AG20443 (cell line): ENCODE data around the gene FOXP2.

Experiments
- DNase-seq: peaks from one replicate; pipeline ENCODE4 v3.0.0; 2012; ENCODE audit warnings: low spot score, mixed read lengths

FOXP2 gene

DNA sequence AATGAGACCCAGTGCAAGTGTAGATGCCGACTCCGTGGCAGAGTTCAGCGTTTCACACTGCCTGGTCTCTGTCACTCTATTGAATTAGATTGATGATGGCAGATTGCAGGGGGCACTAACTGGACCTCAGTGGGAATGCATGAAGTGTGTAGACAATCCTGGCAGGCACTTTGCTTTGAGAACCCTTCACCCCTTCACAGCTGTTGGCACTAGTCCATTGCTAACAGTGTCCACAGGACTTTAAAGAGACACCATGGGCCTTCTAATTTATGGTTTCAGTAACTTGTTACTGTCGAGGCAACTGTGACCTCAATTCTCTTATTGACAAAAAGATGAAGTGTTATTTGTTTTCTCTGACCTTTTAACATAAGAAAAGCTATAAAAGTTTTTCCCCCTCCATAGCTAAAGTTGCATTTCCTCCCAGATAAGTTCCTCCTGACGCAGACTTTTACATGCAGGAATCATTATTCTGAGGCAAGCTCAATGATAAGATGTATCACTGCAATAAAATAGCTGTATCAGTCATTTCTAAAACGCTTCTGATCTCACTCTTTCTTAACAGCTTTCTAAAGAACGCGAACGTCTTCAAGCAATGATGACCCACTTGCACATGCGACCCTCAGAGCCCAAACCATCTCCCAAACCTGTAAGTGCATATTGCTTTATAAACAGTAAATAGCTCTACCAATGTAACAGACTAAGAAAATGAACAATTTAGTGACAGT, 238.9 kb downstream of the FOXP2 start:
- no peak for DNase-seq

GRCh38 chr7:114656466-114656865, 241.9 kb downstream of the FOXP2 start:
- no peak for DNase-seq

GRCh38 chr7:114657279-114657678, 242.7 kb downstream of the FOXP2 start:
- DNase-seq: no peak

DNA sequence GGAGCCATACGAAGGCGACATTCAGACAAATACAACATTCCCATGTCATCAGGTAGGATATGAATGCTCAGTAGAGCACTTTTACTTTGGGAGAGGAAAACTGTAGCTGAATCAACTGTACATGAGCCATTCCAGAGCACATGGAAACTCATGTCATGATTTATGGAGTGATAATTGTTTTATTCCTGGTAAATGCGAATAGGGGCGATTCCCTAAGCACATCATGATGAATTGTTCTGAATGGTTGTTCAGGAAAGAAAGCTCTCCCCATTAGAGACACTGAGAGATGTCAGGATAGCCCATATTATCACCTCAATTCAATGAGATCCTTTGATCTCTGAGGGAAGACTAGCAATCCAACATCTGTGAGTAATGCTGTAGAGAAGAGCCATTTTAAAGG, 243.6 kb downstream of the FOXP2 start:
- no peak for DNase-seq

DNA sequence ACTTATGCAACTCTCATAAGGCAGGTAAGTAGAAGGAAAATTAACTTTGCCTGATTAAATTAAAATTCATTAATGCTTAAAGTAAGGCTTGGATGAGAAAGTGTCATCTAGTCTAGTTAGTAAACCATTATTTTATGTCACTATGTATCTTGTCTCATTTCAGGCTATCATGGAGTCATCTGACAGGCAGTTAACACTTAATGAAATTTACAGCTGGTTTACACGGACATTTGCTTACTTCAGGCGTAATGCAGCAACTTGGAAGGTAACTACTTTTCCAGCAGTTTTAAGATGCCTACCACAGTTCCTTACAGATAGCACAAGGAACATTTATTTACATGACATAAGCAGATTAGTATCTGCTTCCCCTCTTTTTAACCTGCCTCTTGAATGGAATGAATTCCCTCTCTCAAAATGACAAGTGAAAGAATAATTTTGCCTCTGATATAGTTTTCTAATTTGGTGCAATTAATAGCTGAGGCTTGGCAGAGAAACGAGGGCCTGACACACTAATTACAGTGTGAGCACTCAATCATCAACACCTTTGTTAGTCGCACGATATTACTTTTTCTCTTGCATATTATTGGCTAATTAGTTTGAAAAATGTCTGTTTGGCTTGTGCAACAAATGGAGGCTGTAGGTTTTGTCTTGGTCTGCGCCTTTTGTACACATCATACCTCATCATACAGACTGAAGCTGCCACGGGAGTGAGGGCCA, 245.0 kb downstream of the FOXP2 start:
- no peak for DNase-seq

DNA sequence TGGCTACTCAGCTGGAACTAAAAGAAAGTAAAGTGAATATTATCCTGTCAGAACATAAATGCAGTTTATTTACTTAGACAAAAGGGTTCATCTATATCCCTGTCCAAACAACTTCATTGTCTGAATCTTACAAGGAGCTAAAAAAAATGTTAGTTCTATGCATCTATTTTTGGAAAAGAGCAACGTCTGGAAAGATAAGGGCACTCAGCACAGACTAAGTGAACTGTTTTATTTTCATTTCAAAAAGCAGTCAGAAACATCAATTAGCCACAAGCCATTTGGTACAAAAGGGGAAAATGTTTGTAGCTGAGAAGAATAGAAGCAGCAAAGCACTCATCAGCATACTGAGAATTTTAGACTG, 245.5 kb downstream of the FOXP2 start:
- no peak for DNase-seq

DNA sequence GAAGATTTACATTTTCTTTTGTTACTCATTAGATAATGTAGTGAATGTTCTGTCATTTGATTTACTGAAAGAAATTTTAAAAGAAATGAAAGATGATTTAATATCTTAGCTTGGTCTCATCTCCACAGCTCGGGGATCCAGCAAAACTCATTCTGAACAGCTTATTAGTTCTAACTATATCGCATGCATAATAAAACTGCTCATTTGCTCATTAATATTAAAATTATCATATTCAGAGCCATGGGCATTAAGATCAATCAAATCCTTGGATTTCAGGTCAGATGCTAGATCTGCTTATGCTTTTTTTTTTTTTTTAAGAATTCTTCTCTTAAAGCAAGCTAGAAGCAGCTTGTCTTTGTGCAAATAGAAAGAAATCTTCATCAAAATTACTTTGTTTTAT, 246.1 kb downstream of the FOXP2 start:
- DNase-seq: no peak

DNA sequence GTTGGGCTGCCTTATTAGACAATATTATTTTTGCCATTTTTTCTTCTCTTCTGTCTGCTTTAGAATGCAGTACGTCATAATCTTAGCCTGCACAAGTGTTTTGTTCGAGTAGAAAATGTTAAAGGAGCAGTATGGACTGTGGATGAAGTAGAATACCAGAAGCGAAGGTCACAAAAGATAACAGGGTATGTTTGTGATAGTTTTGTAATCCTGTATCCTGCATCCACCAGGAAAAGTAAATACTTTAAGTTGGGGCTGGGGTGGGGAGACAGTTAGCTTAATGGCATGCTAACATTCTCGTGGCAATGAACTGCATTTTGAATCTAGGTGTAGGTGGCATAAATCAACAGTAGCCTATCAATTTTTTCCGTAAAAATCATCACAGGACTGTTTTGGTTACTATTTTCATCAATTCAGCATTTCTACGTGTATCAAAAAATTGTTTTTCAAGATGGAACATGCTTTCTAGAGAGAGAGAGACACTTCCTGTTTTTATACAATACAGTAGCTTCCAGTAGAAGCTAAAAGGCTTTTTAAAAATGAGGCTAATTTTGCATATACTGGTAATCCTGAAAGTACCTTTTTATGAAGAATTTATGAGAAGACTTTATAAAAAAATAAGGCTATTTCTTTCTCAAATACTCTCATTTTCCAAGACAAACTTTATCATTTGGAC, 247.5 kb downstream of the FOXP2 start:
- no peak for DNase-seq

- peak; percentile 16 for DNase-seq
Measured at GRCh38 chr7:114663502-114663901, 248.9 kb downstream of the FOXP2 start.

DNA sequence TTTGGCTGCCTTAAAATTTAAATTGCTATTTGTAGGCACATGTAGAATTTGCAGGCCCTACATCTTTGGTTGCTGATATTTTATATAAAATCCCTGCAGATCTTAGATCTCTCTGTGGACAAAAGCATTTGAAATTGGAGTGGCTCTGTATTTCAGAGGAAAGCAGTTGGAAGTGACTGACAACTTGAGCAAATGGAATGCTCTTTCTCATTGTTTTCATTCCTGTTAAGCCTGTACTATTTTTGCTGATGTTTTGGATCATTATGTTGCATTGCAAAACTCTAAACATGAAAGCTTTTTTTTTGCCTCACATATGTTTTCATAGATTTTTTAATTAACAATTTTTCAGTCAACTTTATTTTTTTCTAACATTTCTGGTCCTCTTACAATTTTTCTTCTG, 256.1 kb downstream of the FOXP2 start:
- DNase-seq: no peak

DNA sequence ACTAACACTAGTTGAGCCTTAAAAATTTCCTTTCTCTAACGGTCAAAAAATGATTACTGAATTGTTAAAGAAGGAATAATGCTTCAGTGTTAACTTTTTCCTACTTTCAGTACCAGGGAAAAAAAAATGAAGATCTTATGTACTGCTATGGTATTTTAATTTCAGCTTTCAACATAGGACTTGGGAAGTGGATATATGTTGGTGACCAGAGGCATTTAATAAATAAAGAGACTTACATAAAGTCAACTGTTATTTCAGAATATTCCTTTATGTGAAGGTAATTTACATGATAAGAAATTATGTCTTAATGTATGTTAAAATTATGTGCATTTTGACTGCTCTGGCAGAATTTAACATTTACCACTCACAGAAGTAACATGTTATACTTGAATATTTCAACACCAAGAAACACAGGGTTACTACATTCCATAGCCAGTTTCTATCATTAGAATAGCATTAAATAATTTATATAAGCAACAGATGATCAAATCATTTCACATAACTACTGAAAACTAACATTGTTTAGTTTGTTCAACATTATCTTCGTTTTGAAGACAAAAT, 257.0 kb downstream of the FOXP2 start:
- DNase-seq: no peak

- no peak for DNase-seq
Measured at GRCh38 chr7:114678116-114678515, 263.5 kb downstream of the FOXP2 start.

- DNase-seq: no peak
Measured at GRCh38 chr7:114687238-114687637, 272.6 kb downstream of the FOXP2 start.

DNA sequence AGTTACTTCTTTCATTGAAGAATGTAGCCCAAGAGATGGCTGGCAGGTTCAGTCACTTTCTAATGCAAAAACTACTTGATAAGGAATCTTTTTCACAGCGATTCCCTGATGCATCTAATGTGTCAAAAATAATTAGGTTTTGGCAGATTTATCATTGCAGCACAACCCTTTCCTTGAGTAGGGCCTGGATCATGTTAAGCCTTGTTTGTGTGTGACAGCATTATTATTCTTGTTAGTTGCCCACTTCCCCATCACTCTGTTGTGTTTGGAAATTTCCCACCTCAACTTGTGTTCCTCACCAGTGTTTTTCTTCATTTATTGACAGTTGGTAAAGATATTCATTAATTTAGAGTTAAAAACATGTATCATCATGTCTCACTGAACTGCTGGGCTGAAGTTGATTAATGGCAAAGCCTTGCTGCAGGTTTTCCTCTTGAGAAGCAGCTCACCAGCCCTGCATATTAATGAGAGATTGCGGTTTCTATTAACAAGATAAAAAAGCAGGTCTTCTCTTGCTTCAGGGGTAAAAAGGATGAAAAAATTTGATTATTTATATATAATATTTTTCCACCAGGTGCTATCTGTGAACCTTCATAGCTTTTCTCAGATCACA, 273.9 kb downstream of the FOXP2 start:
- DNase-seq: no peak

- no peak for DNase-seq
Measured at GRCh38 chr7:114689406-114689805, 274.8 kb downstream of the FOXP2 start.

DNA sequence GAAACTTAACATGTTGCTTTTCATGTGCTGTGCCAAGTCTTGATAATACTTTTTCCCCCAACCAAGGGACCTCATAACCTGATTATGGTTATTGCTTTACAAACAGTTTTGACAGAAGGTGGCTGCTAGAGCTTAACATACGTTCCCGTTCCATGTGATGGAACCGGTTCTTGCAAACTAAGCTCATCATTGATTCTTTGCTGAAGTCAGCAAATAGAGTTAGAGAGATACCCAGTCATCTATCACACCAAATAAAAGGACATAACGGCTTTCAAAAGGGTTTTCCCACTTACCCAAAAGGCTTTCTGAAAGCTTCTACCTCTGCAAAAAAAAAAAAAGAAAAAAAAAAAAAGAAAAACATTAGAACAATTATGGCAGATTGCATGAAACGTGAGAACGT, 277.0 kb downstream of the FOXP2 start:
- DNase-seq: no peak

DNA sequence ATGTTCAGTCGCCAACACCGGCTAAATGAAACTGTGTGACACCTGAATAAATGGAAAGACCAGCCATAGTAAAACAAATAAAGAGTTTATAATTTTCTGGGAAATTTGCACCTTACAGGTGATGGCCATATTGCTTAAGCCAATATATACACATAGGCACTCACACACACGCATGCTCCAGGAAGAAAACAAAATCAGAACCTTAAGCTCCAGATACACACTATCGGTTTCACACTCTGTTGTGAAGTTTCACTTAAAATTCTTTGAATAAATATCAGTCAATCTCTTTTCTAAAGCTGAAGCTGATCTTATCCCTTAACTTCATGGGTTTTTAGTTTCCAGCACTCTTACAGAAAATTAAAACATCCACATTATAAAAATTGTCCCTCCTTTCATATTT, 280.6 kb downstream of the FOXP2 start:
- no peak for DNase-seq

- DNase-seq: no peak
Measured at GRCh38 chr7:114700247-114700928, 285.8 kb downstream of the FOXP2 start.

DNA sequence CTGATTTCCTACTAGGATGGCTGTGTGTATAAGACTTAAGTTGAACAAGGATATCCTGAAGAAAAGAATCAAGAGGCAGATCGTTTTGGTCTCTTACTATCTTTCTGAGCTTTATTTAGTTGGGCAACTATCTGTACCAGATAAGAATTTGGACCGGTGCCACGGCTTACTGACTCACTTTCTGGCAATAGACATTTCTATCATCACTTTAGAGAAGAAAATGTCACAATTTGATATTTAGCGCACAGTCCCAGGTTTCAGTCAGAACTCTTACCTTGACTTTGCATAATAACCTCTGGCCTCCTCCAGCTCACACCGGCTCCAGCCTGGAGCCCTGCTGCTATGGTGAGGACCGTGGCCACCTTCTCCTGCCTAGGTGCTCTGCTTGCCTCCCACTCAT, 289.1 kb downstream of the FOXP2 start:
- no peak for DNase-seq

- no peak for DNase-seq
Measured at GRCh38 chr7:114708646-114709045, 294.0 kb downstream of the FOXP2 start.

- DNase-seq: no peak
Measured at GRCh38 chr7:114710499-114710898, 295.9 kb downstream of the FOXP2 start.

DNA sequence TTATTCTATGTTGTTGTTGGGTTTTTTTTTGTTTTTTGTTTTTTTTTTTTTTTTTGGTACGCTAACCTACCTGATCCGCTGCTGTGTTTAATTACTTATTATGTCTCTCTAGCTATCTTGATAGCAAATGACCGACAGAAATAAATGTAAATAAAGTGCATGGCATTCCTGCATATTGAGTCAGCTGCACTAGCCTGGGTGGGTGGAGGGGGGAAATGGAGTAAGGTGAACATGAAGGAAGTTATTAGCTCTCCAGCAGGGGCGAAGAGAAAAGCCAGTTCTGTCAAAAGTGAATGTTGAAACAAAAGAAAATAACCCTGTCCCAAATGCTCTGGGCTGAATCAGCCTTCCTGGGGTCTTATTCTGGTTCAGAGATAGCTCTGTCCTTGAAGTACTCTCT, 296.6 kb downstream of the FOXP2 start:
- no peak for DNase-seq
